ENCODE measurements around the gene CORT. TPM values are rescaled to one million over a fixed set of nuclear protein-coding genes. Genes with fewer than 3 reads are reported as not detected.
"Not testable (repeated sequence)": the region's sequence is repeated elsewhere in the genome, so short reads cannot be mapped to it uniquely, and the experiment has no call there.

The CORT gene
- total RNA-seq, 1 experiment from 2014 or later: not detected

- Mint-ChIP-seq H3K4me3 (ENCODE audit: unreplicated experiment) (no peak overlapping the region), H3K9me3 (ENCODE audit: unreplicated experiment) (no peaks in the 10 kb centered on the region), H3K4me1 (ENCODE audit: low read depth, unreplicated experiment) (no peaks in the 10 kb centered on the region), H3K27ac (ENCODE audit: unreplicated experiment) (no peak overlapping the region), H3K36me3 (ENCODE audit: insufficient read depth, unreplicated experiment) (peaks cover 7% of the 10 kb centered on the region), H3K27me3 (ENCODE audit: insufficient read depth, unreplicated experiment) (no peaks in the 10 kb centered on the region)
- TF ChIP-seq, protein P1, sequence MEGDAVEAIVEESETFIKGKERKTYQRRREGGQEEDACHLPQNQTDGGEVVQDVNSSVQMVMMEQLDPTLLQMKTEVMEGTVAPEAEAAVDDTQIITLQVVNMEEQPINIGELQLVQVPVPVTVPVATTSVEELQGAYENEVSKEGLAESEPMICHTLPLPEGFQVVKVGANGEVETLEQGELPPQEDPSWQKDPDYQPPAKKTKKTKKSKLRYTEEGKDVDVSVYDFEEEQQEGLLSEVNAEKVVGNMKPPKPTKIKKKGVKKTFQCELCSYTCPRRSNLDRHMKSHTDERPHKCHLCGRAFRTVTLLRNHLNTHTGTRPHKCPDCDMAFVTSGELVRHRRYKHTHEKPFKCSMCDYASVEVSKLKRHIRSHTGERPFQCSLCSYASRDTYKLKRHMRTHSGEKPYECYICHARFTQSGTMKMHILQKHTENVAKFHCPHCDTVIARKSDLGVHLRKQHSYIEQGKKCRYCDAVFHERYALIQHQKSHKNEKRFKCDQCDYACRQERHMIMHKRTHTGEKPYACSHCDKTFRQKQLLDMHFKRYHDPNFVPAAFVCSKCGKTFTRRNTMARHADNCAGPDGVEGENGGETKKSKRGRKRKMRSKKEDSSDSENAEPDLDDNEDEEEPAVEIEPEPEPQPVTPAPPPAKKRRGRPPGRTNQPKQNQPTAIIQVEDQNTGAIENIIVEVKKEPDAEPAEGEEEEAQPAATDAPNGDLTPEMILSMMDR (IDR thresholded peaks at IDR 0.05; ENCODE audit: insufficient read depth in 1 of 2, low read depth in 1 of 2, low read length in 1 of 2, severe bottlenecking in 1 of 2, unreplicated experiment in 1 of 2): no peak
- ChIA-PET POLR2A (no interaction called here), CTCF (no interaction called here)
- Histone ChIP-seq H3K4me3 (ENCODE audit: low read depth, low read length) (no peak overlapping the region), H3K9me3 (no peaks in the 10 kb centered on the region), H3K4me1 (no peaks in the 10 kb centered on the region), H3K27me3 (replicated peaks; ENCODE audit: control insufficient read depth, insufficient read depth, low read length) (no peaks in the 10 kb centered on the region), H3K36me3 (ENCODE audit: control insufficient read depth, insufficient read depth, low read length) (no peaks in the 10 kb centered on the region)
- intact Hi-C loops (cut with micrococcal nuclease; ENCODE audit: unreplicated experiment): no loop called here
- TSS peak; percentile 16 for BruUV-seq (replicated peaks)
- DNase-seq: no peak
Observed at GRCh38 chr1:10451287-10451686, 1.5 kb downstream of the CORT start.

- CTCF ChIA-PET: interaction anchor here (0.6 to 1.0 kb wide), 2 partner anchors 47 to 51 kb away, joined by 3 read pairs; no protein-coding TSS in a partner anchor
- intact Hi-C loops (cut with micrococcal nuclease; ENCODE audit: unreplicated experiment): no loop called here
- POLR2A ChIA-PET: interaction anchor here (0.6 kb wide), 2 partner anchors 13 to 59 kb away, joined by 3 to 12 read pairs; no protein-coding TSS in a partner anchor
Observed at GRCh38 chr1:10456048-10456447, 6.2 kb downstream of the CORT start.

GRCh38 chr1:10456661-10457060 lies 6.8 kb downstream of the CORT start:
- H3K36me3 Mint-ChIP-seq (ENCODE audit: insufficient read depth, unreplicated experiment): peaks cover 36% of the 10 kb centered on the region
- no peaks in the 10 kb centered on the region for H3K9me3 Mint-ChIP-seq (ENCODE audit: unreplicated experiment)
- intact Hi-C loops (cut with micrococcal nuclease; ENCODE audit: unreplicated experiment): no loop called here
- TF ChIP-seq, protein P1 (IDR thresholded peaks at IDR 0.05; ENCODE audit: insufficient read depth in 1 of 2, low read depth in 1 of 2, low read length in 1 of 2, severe bottlenecking in 1 of 2, unreplicated experiment in 1 of 2): no peak
- H3K4me3 ChIP-seq (ENCODE audit: low read depth, low read length): no peak overlapping the region
- H3K27me3 Mint-ChIP-seq (ENCODE audit: insufficient read depth, unreplicated experiment): no peaks in the 10 kb centered on the region
- H3K36me3 ChIP-seq (ENCODE audit: control insufficient read depth, insufficient read depth, low read length): no peaks in the 10 kb centered on the region
- POLR2A ChIA-PET: interaction anchor here (0.6 kb wide), 2 partner anchors 22 to 58 kb away, joined by 3 read pairs; no protein-coding TSS in a partner anchor
- H3K27me3 ChIP-seq (replicated peaks; ENCODE audit: control insufficient read depth, insufficient read depth, low read length): no peaks in the 10 kb centered on the region
- no peaks in the 10 kb centered on the region for H3K4me1 Mint-ChIP-seq (ENCODE audit: low read depth, unreplicated experiment)
- no peak for DNase-seq
- CTCF ChIA-PET: interaction anchor here (1.0 kb wide), 1 partner anchor 51 kb away, joined by 3 read pairs; no protein-coding TSS in a partner anchor
- H3K4me3 Mint-ChIP-seq (ENCODE audit: unreplicated experiment): no peak overlapping the region
- H3K27ac Mint-ChIP-seq (ENCODE audit: unreplicated experiment): peak overlapping the region; percentile 20
- BruUV-seq (replicated peaks): TSS peak; percentile 21
- peaks cover 7% of the 10 kb centered on the region; the same call in 1 of the 2 replicates for H3K4me1 ChIP-seq
- H3K9me3 ChIP-seq: no peaks in the 10 kb centered on the region

More at GRCh38 chr1:10456048-10456447, 6.2 kb downstream of the CORT start:
- Histone ChIP-seq H3K9me3 (no peaks in the 10 kb centered on the region), H3K4me3 (ENCODE audit: low read depth, low read length) (no peak overlapping the region), H3K27me3 (replicated peaks; ENCODE audit: control insufficient read depth, insufficient read depth, low read length) (no peaks in the 10 kb centered on the region), H3K36me3 (ENCODE audit: control insufficient read depth, insufficient read depth, low read length) (no peaks in the 10 kb centered on the region), H3K4me1 (peaks cover 7% of the 10 kb centered on the region; the same call in 1 of the 2 replicates)
- no peak for DNase-seq
- no peak overlapping the region for H3K4me3 Mint-ChIP-seq (ENCODE audit: unreplicated experiment)
- TF ChIP-seq, protein P1 (IDR thresholded peaks at IDR 0.05; ENCODE audit: insufficient read depth in 1 of 2, low read depth in 1 of 2, low read length in 1 of 2, severe bottlenecking in 1 of 2, unreplicated experiment in 1 of 2): no peak
- H3K27me3 Mint-ChIP-seq (ENCODE audit: insufficient read depth, unreplicated experiment): no peaks in the 10 kb centered on the region
- H3K27ac Mint-ChIP-seq (ENCODE audit: unreplicated experiment): no peak overlapping the region
- no peaks in the 10 kb centered on the region for H3K9me3 Mint-ChIP-seq (ENCODE audit: unreplicated experiment)
- peaks cover 30% of the 10 kb centered on the region for H3K36me3 Mint-ChIP-seq (ENCODE audit: insufficient read depth, unreplicated experiment)
- no peaks in the 10 kb centered on the region for H3K4me1 Mint-ChIP-seq (ENCODE audit: low read depth, unreplicated experiment)
- BruUV-seq (replicated peaks): no TSS peak

- H3K9me3 ChIP-seq; H3K4me1 Mint-ChIP-seq (ENCODE audit: low read depth, unreplicated experiment); H3K27me3 Mint-ChIP-seq (ENCODE audit: insufficient read depth, unreplicated experiment); H3K9me3 Mint-ChIP-seq (ENCODE audit: unreplicated experiment); BruUV-seq (replicated peaks); H3K4me3 ChIP-seq (ENCODE audit: low read depth, low read length); H3K4me3 Mint-ChIP-seq (ENCODE audit: unreplicated experiment); intact Hi-C loops (cut with micrococcal nuclease; ENCODE audit: unreplicated experiment); DNase-seq; H3K27ac Mint-ChIP-seq (ENCODE audit: unreplicated experiment); H3K36me3 ChIP-seq (ENCODE audit: control insufficient read depth, insufficient read depth, low read length); H3K27me3 ChIP-seq (replicated peaks; ENCODE audit: control insufficient read depth, insufficient read depth, low read length); POLR2A ChIA-PET; H3K4me1 ChIP-seq: not testable (repeated sequence)
- H3K36me3 Mint-ChIP-seq (ENCODE audit: insufficient read depth, unreplicated experiment): peaks cover 44% of the 10 kb centered on the region
- CTCF ChIA-PET: interaction anchor here (0.6 kb wide), 1 partner anchor 51 kb away, joined by 3 read pairs; no protein-coding TSS in a partner anchor
Observed at GRCh38 chr1:10457462-10457861, 7.6 kb downstream of the CORT start.
